Mesothelial cell of epicardium (in vitro differentiated cells): Measurements from ENCODE around the gene STKLD1. TPM values are rescaled to one million over a fixed set of nuclear protein-coding genes. Genes with fewer than 3 reads are reported as not detected.

ENCODE experiments used
- DNase-seq, 2 experiments: peaks; one replicate each; pipeline ENCODE4 v3.0.0; 2021; ENCODE audit warnings: low spot score in 2 of 2; ENCODE audit not compliant: unreplicated experiment in 2 of 2
- H3K27ac Mint-ChIP-seq: 2 replicates; pipeline ENCODE4 v1.8.0; 2021; ENCODE audit warnings: mixed read lengths
- H3K27me3 Mint-ChIP-seq: 2 replicates; pipeline ENCODE4 v1.8.0; 2021; ENCODE audit warnings: low read depth, mixed read lengths
- H3K36me3 Mint-ChIP-seq: 2 replicates; pipeline ENCODE4 v1.8.0; 2021; ENCODE audit warnings: mixed read lengths
- H3K4me1 Mint-ChIP-seq: 2 replicates; pipeline ENCODE4 v1.8.0; 2021; ENCODE audit warnings: mixed read lengths
- H3K4me3 Mint-ChIP-seq: 2 replicates; pipeline ENCODE4 v1.8.0; 2021; ENCODE audit warnings: mild to moderate bottlenecking, moderate library complexity, mixed read lengths
- H3K9me3 Mint-ChIP-seq: 2 replicates; pipeline ENCODE4 v1.8.0; 2021; ENCODE audit warnings: mixed read lengths
- total RNA-seq: library from RNA; stranded (reverse); gene quantifications from 3 replicates; pipeline ENCODE4 v1.2.1, GENCODE V29; 2021
- TF ChIP-seq, protein P1 (sequence below): fragments of 200-600 bp; sonication (generic); IDR thresholded peaks from one replicate; pipeline ENCODE4 v1.5.0; 2021; ENCODE audit warnings: antibody characterized with exemption; ENCODE audit not compliant: unreplicated experiment

Gene STKLD1
- total RNA-seq, 1 donor from 2014 or later, result 6.7 TPM

GRCh38 chr9:133433351-133433843, 57.2 kb downstream of the STKLD1 start:
- peaks cover 2% of the 10 kb centered on the region for H3K4me1 Mint-ChIP-seq
- H3K27me3 Mint-ChIP-seq, result peaks cover 14% of the 10 kb centered on the region
- TF ChIP-seq, protein P1, sequence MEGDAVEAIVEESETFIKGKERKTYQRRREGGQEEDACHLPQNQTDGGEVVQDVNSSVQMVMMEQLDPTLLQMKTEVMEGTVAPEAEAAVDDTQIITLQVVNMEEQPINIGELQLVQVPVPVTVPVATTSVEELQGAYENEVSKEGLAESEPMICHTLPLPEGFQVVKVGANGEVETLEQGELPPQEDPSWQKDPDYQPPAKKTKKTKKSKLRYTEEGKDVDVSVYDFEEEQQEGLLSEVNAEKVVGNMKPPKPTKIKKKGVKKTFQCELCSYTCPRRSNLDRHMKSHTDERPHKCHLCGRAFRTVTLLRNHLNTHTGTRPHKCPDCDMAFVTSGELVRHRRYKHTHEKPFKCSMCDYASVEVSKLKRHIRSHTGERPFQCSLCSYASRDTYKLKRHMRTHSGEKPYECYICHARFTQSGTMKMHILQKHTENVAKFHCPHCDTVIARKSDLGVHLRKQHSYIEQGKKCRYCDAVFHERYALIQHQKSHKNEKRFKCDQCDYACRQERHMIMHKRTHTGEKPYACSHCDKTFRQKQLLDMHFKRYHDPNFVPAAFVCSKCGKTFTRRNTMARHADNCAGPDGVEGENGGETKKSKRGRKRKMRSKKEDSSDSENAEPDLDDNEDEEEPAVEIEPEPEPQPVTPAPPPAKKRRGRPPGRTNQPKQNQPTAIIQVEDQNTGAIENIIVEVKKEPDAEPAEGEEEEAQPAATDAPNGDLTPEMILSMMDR, result no peak
- no peak overlapping the region for H3K4me3 Mint-ChIP-seq
- H3K36me3 Mint-ChIP-seq, result no peaks in the 10 kb centered on the region
- H3K27ac Mint-ChIP-seq, result no peak overlapping the region
- DNase-seq, result no peak
- H3K9me3 Mint-ChIP-seq, result no peaks in the 10 kb centered on the region

DNA sequence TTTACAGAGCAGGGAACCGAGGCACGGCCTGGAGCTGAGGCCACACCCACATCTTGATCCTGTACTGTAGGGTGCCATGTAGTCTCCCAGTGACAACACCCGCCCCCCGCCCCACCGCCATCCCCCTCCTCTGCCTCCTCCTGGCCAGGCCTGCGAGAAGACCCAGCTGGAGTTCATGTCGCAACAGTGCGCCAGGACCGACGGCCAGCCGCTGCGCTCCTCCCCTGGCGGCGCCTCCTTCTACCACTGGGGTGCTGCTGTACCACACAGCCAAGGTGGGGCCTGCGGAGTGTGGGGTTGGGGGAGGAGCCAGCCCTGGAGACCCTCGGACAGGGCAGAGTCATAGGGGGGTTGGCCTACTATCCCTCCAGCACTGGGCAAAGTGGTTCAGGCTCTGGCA, 60.5 kb downstream of the STKLD1 start:
- TF ChIP-seq, protein P1, result no peak
- H3K4me3 Mint-ChIP-seq, result no peak overlapping the region
- H3K27me3 Mint-ChIP-seq, result peaks cover 5% of the 10 kb centered on the region
- no peaks in the 10 kb centered on the region for H3K4me1 Mint-ChIP-seq
- H3K9me3 Mint-ChIP-seq, result no peaks in the 10 kb centered on the region
- no peaks in the 10 kb centered on the region for H3K36me3 Mint-ChIP-seq
- no peak for DNase-seq
- H3K27ac Mint-ChIP-seq, result no peak overlapping the region

DNA sequence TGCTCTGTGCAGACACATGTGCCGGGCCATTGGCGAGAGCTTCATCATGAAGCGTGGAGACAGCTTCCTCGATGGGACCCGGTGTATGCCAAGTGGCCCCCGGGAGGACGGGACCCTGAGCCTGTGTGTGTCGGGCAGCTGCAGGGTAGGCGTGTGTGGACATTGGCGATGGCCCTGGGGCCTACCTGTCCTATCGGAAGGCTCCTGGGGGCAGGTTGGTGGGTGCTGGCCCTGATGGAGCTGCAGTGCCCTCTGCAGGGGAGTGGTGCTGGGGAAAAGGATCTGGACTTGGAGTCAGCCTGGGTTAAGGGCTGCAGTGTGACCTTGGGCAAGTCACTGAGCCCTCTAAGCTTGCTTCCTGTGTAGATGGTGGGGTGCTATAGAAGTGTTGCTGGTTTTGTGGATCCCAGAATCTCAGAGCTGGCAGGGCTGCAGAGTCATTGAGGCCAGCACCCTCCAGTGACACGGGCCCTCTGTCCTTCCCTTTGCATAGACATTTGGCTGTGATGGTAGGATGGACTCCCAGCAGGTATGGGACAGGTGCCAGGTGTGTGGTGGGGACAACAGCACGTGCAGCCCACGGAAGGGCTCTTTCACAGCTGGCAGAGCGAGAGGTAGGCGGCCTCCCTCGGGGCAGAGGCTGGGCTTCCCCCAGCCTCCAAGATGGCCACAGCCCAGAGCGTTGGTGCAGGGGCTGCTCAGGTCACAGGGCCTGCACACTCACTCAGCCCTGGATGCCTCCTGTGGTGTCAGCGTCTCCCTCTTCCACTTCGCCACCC, 61.8 kb downstream of the STKLD1 start:
- Mint-ChIP-seq H3K36me3 (no peaks in the 10 kb centered on the region), H3K27ac (no peak overlapping the region), H3K4me1 (no peaks in the 10 kb centered on the region), H3K9me3 (no peaks in the 10 kb centered on the region), H3K27me3 (peaks cover under 1% of the 10 kb centered on the region), H3K4me3 (no peak overlapping the region)
- DNase-seq, result no peak
- TF ChIP-seq, protein P1, result no peak

DNA sequence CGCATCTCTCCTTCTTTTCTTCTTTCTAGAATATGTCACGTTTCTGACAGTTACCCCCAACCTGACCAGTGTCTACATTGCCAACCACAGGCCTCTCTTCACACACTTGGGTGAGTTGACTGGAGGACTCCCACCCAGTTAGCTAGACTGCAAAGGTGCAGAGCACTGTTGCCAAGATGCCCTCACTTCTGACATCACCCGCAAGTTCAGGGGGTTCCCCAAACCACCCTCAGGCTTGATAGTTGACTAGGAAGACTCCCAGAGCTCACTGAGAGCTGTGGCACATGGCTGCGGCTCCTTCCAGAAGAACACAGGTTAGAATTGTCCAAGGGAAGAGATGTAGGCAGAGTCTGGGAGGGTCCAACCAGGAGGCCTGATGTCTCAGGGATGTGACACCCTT, 63.2 kb downstream of the STKLD1 start:
- Mint-ChIP-seq H3K27me3 (no peaks in the 10 kb centered on the region), H3K4me3 (no peak overlapping the region), H3K4me1 (no peaks in the 10 kb centered on the region), H3K36me3 (no peaks in the 10 kb centered on the region), H3K27ac (no peak overlapping the region), H3K9me3 (no peaks in the 10 kb centered on the region)
- DNase-seq, result no peak
- TF ChIP-seq, protein P1, result no peak

DNA sequence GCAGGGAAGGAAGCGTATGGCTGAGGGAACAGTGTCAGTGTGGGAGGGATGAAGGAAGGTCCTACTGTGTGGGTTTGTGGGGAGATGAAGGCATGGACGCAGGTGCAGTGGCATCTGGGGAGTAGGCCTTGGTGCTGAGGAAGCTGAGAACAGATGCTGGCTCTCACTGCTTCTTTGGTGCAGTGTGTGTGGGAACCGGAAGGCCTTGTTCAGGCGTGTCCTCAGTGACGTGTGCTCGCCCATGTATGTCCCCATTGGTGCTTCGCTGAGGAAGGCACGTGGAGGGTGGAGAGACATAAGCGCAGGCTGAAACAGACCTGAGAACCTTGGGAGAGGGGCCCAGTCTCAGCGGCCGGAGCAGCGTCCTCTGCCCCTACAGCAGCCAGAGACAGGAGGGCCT, 64.7 kb downstream of the STKLD1 start:
- Mint-ChIP-seq H3K9me3 (no peaks in the 10 kb centered on the region), H3K4me1 (no peaks in the 10 kb centered on the region), H3K36me3 (no peaks in the 10 kb centered on the region), H3K27ac (no peak overlapping the region), H3K4me3 (no peak overlapping the region), H3K27me3 (peaks cover 4% of the 10 kb centered on the region)
- no peak for DNase-seq
- TF ChIP-seq, protein P1, result no peak
